Fibroblast of the aortic adventitia (primary cell): Measurements from ENCODE around the gene PRDM15. TPM values are rescaled to one million over a fixed set of nuclear protein-coding genes. Genes with fewer than 3 reads are reported as not detected.
A peak's percentile ranks its signal among the peaks of the same experiment; 100 is the strongest.

ENCODE experiments used
- DNase-seq: peaks from one replicate; pipeline ENCODE4 v3.0.0-alpha.2; 2010; ENCODE audit warnings: low read depth
- H3K4me3 ChIP-seq: 2 replicates; pipeline ENCODE4 v1.5.1; 2011; ENCODE audit warnings: low read depth, mild to moderate bottlenecking, control low read depth, low read length, moderate library complexity
- CTCF ChIP-seq: IDR thresholded peaks from 2 replicates; pipeline ENCODE4 v1.5.1; 2011; ENCODE audit warnings: mild to moderate bottlenecking, low read length, control low read depth, inconsistent platforms; ENCODE audit not compliant: insufficient read depth
- total RNA-seq: library from RNA; depleted of rRNA; stranded (reverse); fragments of >200 nt; gene quantifications from 2 replicates; pipeline ENCODE4 v1.2.3, GENCODE V29; 2012; ENCODE audit warnings: low replicate concordance

The PRDM15 gene
- total RNA-seq, 1 donor: 4.7 TPM

- peak; percentile 94 for DNase-seq
- TF ChIP-seq CTCF: peak; percentile 99
- no peak overlapping the region for H3K4me3 ChIP-seq
These were observed 101.0 kb downstream of the PRDM15 start for GRCh38 chr21:41777951-41778815.

- H3K4me3 ChIP-seq: no peak overlapping the region
- no peak for DNase-seq
- no peak for TF ChIP-seq CTCF
These were observed 102.4 kb downstream of the PRDM15 start for GRCh38 chr21:41776778-41777177.

DNA sequence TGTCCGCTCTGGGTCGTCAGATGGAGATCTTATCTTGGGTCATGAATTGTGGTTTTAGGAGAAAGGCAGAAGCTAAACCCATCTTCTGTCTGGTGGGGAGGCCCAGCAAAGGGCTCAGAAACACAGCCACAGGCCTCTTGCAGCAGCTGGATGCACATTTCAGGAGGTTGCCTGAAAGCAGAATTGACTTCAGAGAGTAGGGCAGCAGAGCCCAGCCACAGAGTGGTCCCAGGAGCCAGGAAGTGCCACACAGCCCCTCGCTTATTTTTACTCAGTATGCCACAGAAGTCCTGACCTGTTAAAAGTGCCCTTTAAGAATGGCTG is 104.0 kb downstream of the PRDM15 start:
- H3K4me3 ChIP-seq: no peak overlapping the region
- TF ChIP-seq CTCF: no peak
- DNase-seq: no peak

DNA sequence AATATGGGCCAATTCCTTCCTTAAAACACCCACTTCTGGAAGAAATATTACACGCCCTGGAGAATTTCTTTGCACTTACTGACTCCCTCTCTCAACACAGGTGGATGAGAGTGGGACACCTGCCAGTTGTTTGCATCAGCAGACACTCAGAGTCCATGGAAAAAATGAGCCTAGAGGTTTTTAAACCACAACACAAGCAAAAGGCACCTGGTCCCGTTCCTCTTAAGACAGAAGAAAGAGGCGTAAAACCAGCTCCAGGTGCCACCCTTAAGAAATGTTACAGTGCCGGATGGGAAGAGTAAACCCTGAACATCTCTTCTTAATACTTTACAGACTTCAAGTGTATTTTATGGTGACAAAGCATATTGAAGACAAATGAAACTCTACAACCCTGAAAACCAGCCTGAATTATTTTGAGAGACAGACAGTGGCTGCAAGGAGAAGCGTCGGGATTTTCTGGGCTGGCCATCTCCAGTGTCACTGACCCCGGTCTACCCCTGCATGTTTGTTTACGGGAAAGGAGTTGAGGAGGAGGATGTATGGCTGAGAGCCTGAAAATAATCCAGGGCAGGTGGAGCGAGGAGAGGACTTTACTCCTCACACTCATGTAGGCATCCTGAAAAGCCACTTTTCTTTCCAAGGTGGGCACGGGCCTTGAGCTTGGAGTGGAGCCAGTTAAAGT is 104.5 kb downstream of the PRDM15 start:
- H3K4me3 ChIP-seq: no peak overlapping the region
- no peak for TF ChIP-seq CTCF
- no peak for DNase-seq

DNA sequence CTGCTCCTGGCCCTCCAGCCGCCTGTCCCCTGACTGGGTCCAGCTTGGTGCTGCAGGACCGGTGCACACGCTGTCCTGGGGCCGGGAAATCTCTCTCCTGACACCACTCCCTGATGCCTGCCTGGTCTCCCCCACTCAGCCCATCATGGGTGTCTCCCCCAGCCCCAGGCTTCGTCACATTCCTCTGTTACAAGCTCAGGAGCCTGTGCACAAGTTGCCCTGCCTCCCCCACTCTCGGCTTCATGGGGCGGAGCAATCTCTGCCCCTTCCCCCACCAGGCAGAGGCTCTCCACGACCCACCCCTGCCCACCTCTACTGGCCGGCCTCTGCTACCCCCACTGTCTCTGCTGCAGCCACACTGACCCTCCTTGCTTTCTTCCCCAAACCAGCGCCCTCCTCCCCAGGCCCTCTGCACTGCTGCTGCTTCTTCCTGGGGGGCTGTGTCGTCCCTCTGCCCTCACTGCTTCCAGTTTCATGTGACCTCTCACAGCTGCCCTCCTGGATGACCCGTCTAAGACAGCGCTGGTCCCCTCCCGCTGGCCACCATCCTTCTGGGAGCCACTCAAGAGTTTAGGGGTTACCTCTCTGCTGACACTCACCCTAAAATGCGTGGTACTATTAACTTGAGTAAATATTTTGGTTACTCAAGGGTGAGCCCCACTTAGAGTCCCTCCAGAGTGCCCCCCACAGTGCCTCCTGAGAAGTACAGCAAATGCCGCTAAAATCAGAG is 106.6 kb downstream of the PRDM15 start:
- no peak for TF ChIP-seq CTCF

DNA sequence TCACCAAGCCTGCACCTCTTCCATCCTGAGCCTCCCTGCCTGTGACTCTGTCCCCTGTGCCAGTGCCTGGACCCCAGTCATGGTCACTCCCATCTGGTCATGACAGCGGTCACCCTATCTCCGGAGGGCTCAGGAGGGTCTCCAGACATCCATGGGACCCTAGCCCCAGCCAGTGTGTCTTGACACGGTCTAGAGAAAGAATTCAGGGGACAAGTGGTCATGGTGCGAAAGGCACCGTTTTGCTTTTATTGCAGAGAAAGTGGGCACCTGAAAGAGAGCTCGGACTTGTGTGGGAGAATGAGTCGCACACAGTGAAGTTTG is 107.6 kb downstream of the PRDM15 start:
- no peak for TF ChIP-seq CTCF
- H3K4me3 ChIP-seq: no peak overlapping the region
- no peak for DNase-seq

More for the DNA sequence above, 106.6 kb downstream of the PRDM15 start:
- no peak for DNase-seq
- no peak overlapping the region for H3K4me3 ChIP-seq
